Measurements from ENCODE around the gene AFF2. TPM values are rescaled to one million over a fixed set of nuclear protein-coding genes. Genes with fewer than 3 reads are reported as not detected.

Gene AFF2
- total RNA-seq, 4 donors from 2014 or later = 2.8 to 25.8 (median 8.6) TPM

GRCh38 chrX:148867596-148867995 lies 367.2 kb downstream of the AFF2 start:
- TF ChIP-seq CTCF (IDR thresholded peaks at IDR 0.05; ENCODE audit: low read depth) = no peak

GRCh38 chrX:148871422-148872160 lies 371.2 kb downstream of the AFF2 start:
- TF ChIP-seq CTCF (IDR thresholded peaks at IDR 0.05; ENCODE audit: low read depth) = no peak

- no peak for TF ChIP-seq CTCF (IDR thresholded peaks at IDR 0.05; ENCODE audit: low read depth)
Measured at GRCh38 chrX:148872161-148872535, 371.7 kb downstream of the AFF2 start.

GRCh38 chrX:148872881-148873280 lies 372.5 kb downstream of the AFF2 start:
- no peak for TF ChIP-seq CTCF (IDR thresholded peaks at IDR 0.05; ENCODE audit: low read depth)

GRCh38 chrX:148874636-148875246 lies 374.3 kb downstream of the AFF2 start:
- TF ChIP-seq CTCF (IDR thresholded peaks at IDR 0.05; ENCODE audit: low read depth) = no peak

- no peak for TF ChIP-seq CTCF (IDR thresholded peaks at IDR 0.05; ENCODE audit: low read depth)
Measured at GRCh38 chrX:148878371-148878770, 378.0 kb downstream of the AFF2 start.

- no peak for TF ChIP-seq CTCF (IDR thresholded peaks at IDR 0.05; ENCODE audit: low read depth)
Measured at GRCh38 chrX:148885203-148885602, 384.8 kb downstream of the AFF2 start.
